SW480 (cell line): Measurements from ENCODE around the gene PRR7.
A peak's percentile ranks its signal among the peaks of the same experiment; 100 is the strongest.

ENCODE experiments used
- DNase-seq: peaks from one replicate; pipeline ENCODE4 v3.0.0-alpha.2; 2016; ENCODE audit warnings: low spot score

The PRR7 gene

DNA sequence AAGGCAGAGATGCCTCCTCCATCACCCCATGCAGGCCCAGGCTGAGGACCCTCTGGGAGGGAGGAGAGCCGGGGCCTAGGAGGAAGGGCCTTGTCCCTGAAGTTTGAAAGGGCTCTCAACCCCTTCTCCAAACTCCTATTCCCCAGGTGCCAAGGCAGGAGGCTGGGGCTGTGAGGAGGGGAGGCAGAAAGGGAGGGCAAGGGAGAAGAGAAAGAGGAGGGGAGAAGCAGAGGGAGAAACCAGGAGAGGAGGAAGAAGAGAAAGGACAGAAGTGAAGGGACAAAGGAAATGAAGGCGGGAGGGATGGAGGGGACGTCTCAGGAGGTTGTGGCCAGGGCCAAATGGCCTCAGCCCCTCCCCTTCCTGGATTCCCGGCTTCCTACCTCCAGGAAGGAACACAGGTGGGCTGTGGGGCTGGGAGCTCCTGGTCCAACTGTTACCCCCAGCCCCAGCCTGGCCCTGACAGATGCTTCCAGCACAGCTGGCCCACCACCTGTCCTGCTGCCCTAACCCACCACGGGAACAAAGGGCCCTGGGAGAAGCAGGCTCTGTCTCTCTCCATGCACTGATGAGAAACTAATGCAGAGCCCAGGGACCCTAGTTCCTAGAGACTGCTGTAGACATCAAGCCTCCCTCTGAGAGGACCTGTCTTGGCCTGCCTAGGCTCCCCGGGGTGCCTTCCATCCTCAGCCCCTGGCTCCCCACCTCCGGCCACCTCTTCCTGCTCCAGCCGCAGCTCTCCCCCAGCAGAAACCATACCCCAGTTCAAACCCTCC is 23.3 kb downstream of the PRR7 start:
- no peak for DNase-seq

DNA sequence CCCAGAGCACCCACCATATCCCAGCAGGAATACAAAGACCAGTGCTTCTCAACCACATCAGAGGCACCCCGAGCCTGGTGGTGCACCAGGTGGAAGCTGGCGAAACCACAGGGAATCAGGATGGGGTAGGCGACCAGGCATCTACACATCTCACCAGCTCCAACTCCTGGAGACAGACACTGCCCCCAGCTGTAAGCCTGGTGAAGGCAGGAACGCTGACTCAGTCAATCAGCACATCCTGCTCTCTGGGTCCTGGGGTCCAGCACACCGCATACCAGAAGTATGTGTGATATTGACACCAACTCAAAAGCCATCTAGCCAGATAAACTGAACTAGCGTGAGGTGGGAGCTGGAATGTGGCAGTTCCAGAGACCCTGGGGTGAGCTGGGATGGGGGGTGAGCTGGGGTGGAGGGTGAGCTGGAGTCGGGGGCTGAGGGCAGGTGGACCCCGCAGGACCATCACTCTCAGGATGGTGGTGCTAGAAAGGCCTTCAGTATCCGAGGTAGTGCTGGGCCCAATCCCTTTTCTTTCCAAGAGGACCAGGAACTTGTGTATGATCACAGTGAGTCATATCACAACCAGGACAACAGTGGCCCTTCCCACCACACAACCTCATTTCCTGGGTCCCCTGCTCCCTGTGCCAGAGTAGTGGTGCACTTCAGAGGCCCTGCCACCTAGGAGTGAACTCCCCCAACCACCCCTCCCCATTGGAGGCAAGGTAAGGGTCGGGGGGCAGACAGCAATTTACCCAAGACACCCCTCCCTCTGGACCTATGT is 24.3 kb downstream of the PRR7 start:
- peak; percentile 98 for DNase-seq

GRCh38 chr5:177471610-177472356 is 25.2 kb downstream of the PRR7 start:
- DNase-seq = no peak

DNA sequence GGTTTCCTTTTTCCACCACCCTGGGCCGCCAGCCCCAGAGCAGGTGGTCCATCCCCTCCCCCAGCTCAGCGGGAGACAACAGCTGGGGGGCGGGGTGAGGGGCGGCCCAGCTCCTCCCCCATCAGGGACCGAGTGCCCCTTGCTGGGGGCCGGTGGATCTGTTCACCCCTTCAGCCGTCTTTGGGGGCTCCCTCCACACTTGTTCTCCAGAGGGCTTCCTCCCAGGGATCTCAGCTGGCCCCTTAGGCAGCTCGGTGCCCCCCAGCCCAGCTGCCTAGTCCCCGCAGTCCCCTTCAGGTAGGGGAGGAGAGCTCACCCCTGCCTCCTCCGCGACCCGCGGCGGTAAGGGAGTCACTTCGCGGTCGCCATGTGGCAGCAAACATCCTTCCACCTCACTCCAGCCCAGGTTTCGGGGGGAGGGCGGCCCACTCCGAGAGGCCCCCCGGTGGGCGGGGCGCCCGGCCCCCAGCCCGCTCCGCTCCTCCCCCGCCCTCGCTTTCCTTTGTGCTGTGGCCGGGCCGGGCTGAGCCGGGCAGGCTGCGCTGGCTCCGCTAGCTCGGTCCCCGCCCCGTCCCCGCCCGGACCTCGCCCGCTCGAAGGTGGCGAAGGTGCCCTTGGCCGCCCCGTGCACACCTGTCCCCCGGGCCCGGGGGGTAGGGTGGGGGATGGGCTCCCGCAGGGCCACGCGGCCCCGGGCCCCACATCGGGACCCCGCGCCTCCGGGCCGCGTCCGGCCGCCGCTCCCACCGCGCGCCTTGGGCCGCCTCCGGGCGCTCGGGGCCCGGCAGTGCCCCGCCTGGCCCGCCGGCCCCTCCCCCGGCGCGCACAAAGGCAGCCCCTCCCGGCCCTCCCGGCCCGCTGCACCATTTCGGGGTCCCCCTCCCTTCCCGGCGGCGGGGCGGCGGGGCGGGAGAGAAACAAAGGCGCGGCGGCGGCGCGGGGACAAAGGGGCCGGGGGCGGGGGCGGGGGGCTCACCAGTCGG is 26.1 kb downstream of the PRR7 start:
- no peak for DNase-seq

DNA sequence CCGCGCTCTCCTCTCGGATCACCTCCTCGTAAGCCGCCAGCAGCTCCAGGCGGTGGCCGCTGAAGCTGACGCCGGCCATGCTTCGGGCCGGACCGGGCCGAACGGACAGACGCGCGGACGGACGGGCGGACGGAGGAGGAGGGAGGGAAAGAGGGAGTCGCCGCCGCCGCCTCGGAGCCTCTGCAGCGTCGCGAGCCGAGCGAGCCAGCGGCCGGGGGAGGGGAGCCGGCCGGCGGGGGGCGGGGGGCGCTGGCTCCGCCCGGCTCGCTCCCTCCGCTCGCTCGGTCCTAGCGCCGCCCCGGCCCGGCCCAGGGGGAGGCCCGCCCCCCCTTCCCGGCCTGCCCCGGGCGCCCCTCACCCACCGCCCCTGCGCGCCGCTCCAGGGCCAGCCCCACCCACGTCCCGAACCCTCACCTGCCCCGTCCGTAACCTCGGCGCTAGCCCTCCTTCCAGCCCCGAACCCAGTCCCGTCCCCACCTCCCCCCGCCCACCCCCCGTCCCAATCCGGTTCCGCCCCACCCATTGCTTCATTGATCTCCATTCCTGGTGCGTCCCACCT is 26.9 kb downstream of the PRR7 start, which contains the start of gene DBN1:
TSS of gene DBN1 (minus strand) at position 192 of the 559 bp plus-strand sequence. CDS start at position 79, 113 bp downstream.
- DNase-seq = peak; percentile 63

DNA sequence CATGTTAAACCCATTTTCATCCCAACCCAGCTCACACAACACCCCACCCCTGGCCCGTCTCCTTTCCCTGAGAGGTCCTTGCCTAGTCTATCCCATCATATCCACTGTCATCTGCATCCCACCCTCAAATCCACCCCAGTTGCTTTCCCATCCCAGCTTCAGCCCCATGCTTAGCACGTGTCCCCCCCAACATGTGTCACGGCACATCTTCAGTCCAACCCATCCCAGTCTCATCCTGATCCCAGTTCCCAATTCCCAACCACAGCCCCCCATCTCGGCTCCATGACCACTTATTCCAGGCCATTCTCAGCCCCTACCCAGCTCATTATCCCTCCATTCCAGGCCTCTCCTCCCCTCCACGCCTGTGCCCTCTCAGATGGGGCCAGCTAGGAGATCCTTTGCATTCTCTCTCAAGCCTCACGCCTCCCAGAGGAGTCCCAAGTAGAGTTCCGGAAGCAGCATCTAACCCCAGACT is 27.4 kb downstream of the PRR7 start:
- no peak for DNase-seq

DNA sequence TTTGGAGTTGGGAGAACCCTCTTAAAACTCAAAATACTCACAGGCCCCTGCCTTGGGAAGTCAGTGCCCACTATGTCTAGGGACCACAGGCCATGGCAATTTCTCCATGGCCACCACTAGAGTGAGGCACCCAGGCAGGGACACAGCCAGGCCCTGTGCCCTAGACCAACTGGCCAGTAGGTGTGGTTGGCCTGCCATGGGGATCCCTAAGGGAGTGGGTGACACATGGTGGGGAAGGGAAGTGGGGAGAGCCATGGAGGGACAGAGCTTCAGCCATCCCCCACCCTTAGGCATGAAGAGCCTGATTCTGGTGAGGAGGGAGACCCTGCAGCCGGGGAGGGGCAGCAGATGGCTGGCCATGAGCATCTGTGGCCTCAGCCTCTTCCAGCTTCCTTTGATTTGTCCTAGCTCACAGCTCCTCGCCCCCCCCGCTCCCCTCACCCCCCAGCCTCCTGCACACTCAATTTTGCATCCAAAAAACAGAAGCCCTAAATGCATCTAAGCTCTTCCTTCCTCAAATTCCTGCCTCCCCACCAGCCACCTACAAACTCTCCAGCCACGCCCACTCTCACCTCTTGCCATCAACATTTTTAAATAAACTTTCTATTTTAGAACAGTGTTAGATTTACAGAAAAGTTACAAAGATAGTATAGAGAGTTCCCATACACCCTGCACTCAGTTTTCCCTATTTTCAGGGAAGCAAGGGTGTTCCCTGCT is 28.4 kb downstream of the PRR7 start:
- no peak for DNase-seq

DNA sequence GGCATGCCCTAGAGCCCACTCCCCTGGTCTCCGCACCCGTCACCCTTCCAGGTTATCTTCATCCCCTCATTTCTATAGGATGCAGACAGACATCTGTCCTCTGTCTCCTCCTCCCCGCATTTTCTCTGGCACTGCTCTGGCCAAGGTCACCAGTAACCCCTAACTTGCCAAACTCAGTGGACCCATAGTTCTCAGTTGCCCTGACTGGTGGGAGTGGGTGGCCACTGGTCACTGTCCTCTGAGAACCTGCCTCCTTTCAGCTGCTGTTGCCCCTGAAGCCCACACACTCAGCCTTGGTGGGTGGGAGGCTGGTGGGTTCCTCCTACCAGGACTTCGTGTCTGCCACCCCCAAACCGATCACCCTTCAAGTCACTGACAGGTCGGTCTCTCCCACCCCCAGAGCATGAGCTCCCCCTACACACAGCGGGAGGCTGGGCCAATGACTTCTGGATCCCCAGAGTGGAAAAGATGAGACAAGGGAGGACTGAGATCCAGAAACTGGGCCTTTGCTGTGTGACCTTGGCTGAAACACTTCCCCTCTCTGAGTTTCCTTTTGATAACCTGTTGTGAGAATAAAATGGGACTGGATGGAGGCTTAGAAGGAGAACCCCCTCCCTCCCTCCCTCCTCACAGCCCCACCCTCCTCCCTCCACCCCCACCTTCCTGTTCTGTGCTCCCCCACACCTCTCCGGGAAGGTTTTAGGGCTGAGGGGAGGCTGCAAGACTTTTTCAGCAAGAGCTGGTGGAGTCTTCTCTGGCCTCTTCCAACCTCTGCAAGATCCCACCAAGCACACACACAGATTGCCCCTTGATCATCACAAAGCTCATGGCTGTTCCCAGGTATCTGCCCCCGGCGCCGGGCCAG is 29.2 kb downstream of the PRR7 start:
- DNase-seq = no peak

GRCh38 chr5:177476531-177477233 is 30.1 kb downstream of the PRR7 start:
- no peak for DNase-seq

DNA sequence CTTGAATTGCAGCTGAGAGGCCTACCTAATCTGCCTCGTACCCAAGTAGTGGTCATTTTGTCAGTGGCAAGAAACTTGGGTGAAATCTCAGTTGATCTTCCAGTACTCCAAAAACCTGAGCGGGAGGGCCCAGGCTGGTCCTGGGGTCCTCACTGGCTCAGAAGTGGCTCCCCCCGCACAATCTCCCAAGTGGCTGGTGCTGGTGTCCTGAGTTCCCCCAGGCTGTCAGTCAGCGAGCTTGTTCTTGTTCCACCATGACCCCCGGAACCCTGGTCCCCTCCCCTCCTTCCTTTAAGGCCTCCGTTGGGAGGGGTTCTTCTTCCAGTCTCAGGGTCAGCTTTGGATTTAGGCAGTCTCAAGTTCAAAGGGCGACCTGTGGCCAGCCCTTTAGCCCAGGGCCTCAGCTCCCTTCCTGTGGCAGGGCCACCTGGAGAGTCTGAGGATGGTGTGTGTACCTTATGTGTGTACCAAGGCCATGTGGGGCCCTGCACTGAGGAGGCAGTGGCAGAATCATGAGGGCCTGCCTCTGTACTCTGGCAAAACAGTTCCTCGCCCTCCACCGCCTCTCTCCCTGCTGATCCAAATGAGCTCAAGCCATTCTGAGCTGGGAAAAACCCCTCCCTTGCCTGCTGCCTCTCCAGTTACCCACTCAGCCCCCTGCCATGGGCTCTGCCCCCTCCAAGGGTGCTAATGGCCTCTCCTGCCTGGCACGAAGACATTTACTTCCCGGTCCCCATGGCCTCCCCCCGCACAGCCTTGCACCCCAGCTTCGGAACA is 31.3 kb downstream of the PRR7 start:
- DNase-seq = no peak

DNA sequence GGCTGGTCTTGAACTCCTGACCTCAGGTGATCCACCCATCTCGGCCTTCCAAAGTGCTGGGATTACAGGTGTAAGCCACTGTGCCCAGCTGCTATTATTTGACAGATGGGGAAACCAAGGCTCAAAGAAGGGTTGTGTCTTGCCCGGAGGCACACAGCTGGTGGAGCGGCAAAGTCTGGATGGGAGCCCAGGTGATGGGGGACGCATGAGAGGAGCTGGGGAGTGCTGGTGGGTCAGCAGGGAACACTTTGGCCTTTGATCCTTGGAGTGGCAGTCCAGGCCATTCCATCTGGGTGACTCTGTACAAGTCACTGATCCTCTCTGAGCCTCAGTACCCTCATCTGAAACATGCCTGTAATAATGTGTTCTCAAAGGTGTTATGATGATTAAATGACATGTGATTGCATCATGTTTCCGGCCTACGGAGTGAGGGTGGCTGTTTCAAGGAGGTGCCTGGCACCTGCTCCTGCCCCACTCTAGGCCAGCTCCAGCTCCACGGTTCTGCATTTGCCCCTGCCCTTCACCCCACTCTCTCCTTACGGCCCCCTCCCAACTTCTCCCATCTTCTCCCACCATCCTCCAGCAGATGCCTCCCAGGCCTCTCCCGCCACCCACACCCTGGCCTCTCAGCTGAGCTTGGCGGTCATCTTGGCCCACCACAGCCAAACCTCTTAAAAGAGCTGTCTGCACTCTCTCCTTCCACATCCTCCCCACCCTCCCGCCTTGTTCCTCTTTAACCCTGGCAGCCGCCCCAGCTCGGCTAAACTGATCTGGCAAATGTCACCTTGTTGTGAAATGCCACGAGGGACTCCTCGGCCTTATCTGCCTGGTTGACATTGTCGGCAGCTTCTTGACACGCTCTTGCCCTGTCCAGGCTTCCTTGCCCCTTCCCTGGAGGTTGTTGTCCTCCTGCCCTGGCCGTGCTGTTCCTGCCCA is 32.4 kb downstream of the PRR7 start:
- DNase-seq = peak; percentile 91

DNA sequence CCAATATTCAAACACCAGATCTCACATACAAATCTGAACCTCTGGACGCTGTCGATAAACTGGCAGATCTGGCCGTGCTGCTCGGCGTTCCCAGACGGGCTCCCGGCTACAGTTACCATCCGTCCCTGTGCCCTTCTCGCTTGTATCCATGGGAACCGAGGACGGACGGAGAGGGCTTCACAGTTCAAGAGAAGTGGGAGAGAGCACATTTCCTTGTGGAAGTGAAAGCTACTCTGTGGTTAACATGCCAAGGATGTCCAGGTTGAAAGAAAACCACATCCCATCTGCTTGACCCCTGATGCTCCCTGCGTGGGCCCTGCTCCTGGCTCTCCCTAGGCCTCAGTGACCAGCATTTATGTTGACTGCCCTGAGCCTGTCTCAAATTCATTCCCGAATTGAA is 33.2 kb downstream of the PRR7 start:
- peak; percentile 80 for DNase-seq

GRCh38 chr5:177482359-177482795 is 35.8 kb downstream of the PRR7 start:
- no peak for DNase-seq

DNA sequence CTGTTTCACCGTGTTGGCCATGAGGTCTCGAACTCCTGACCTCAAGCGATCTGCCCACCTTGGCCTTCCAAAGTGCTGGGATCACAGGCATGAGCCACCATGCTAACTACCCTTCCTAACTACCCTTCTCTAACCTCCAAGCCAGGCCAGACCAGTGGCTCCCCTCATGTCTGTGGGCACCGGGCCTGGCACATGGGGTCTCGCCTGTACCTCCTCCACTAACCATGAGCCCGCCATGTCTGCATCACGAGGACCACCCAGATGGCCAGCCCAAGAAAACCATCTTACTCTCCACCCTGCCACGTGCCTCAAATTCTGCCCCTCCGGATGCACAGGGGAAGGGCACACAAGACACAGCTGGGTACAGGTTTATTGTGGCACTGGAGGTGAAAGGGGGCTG is 36.4 kb downstream of the PRR7 start:
- DNase-seq = no peak

DNA sequence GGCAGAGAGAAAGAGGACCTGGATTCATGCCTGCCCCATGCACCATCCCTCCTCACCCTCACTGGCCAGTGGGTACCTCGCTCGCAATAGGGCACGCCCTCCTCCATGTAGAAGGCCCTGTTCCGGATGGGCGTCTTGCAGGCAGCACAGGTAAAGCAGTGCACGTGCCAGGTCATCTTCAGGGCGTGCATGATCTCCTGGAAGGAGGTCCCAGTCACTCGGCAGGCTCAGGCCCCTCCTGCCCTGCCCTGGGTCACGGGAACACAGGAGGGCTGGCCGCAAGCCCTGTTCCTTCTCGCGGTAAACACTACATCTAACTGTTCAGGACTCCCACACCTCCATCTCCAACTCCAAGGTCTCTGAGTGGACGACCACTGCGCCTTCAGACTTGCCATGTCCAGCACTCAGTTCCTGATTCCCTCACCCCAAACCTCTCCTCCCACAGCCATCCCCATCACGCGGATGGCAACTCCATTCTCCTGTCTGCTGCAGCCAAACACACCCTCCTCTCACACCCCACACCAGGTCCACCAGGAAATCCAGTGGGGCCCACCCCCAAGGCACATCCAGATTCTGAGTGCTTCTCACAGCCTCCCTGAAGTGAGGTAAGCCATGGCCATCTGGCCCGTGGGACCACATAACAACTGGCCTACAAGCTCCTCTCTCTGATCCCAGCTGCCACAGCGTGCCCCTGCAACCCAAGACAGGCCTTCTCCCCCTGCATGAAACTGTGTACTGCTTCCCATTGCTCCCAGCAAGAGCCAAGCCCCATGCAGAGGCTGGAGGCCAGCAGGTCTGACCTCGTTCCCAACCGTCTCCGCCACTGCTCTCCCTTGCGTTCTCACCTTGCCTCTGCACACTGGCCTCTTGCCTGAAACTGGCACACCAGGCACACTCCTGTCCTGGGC is 37.6 kb downstream of the PRR7 start:
- no peak for DNase-seq
